Muscle of leg (tissue), 11 donors: Measurements from ENCODE around the gene F8. TPM values are rescaled to one million over a fixed set of nuclear protein-coding genes. Genes with fewer than 3 reads are reported as not detected.
"Not testable (repeated sequence)": the region's sequence is repeated elsewhere in the genome, so short reads cannot be mapped to it uniquely, and the experiment has no call there.

Source experiments
- DNase-seq: peaks from one replicate; pipeline ENCODE4 v3.0.0; 2013
- H3K27ac ChIP-seq: one replicate; pipeline ENCODE4 v1.5.1; 2013; ENCODE audit warnings: mild to moderate bottlenecking, low read length, control low read depth
- H3K27me3 ChIP-seq: one replicate; pipeline ENCODE4 v1.6.1; 2013; ENCODE audit warnings: low read length; ENCODE audit not compliant: control insufficient read depth, insufficient read depth
- H3K36me3 ChIP-seq: one replicate; pipeline ENCODE4 v1.6.1; 2013; ENCODE audit warnings: low read length; ENCODE audit not compliant: control insufficient read depth, insufficient read depth
- H3K4me1 ChIP-seq: one replicate; pipeline ENCODE4 v1.6.1; 2013; ENCODE audit warnings: low read length; ENCODE audit not compliant: control insufficient read depth, insufficient read depth
- H3K4me3 ChIP-seq: one replicate; pipeline ENCODE4 v1.5.1; 2013; ENCODE audit warnings: low read length, control low read depth
- H3K9me3 ChIP-seq: replicated peaks from 2 replicates; pipeline ENCODE4 v1.6.1; 2013; ENCODE audit warnings: low read depth, low read length; ENCODE audit not compliant: control insufficient read depth
- whole genome bisulfite sequencing: methylation state at CpG from one replicate; pipeline ENCODE4 v1.1.5; 2013; ENCODE audit warnings: missing lambda C conversion rate; ENCODE audit not compliant: insufficient coverage; 5-methylcytosine and 5-hydroxymethylcytosine counted together
- polyA plus RNA-seq, 8 donors: library from polyadenylated mRNA; unstranded; fragments of 120-200 nt; gene quantifications; one replicate each; pipeline versions ENCODE4 v1.2.1 to v1.2.3, GENCODE V29; 2013; ENCODE audit warnings: inconsistent platforms in 1 of 8, low replicate concordance in 1 of 8; ENCODE audit not compliant: insufficient read length in 8 of 8, insufficient read depth in 1 of 8
- total RNA-seq: library from RNA; stranded (reverse); fragments of 120-200 nt; gene quantifications from one replicate; pipeline ENCODE4 v1.2.4, GENCODE V29; 2013

F8 gene
- total and polyA plus RNA-seq, 9 donors = 3.6 to 7.0 (median 5.0) TPM

GRCh38 chrX:154821523-154821922 lies 201.0 kb downstream of the F8 start:
- H3K27ac ChIP-seq = no peak overlapping the region
- no peaks in the 10 kb centered on the region for H3K27me3 ChIP-seq
- no peaks in the 10 kb centered on the region for H3K4me1 ChIP-seq
- no peak overlapping the region for H3K4me3 ChIP-seq
- peaks cover 2% of the 10 kb centered on the region for H3K9me3 ChIP-seq
- no peaks in the 10 kb centered on the region for H3K36me3 ChIP-seq
- DNase-seq = no peak

GRCh38 chrX:154819771-154820341 lies 202.7 kb downstream of the F8 start:
- Histone ChIP-seq H3K4me3 (no peak overlapping the region), H3K27ac (no peak overlapping the region), H3K27me3 (no peaks in the 10 kb centered on the region), H3K36me3 (no peaks in the 10 kb centered on the region), H3K9me3 (peaks cover 2% of the 10 kb centered on the region), H3K4me1 (no peaks in the 10 kb centered on the region)
- no peak for DNase-seq
- WGBS = 68% methylated on average over 6 of the region's 7 CpGs

- no peak for DNase-seq
- H3K4me3 ChIP-seq = no peak overlapping the region
Measured at GRCh38 chrX:154818916-154819770, 203.4 kb downstream of the F8 start.

GRCh38 chrX:154817048-154817618 lies 205.4 kb downstream of the F8 start:
- H3K4me3 ChIP-seq, H3K4me1 ChIP-seq, DNase-seq, H3K36me3 ChIP-seq, H3K9me3 ChIP-seq, H3K27me3 ChIP-seq, H3K27ac ChIP-seq: not testable (repeated sequence)
- 69% methylated on average over 5 of the region's 19 CpGs for WGBS

More at GRCh38 chrX:154818916-154819770, 203.4 kb downstream of the F8 start:
- no peak overlapping the region for H3K27ac ChIP-seq
- H3K36me3 ChIP-seq = no peaks in the 10 kb centered on the region
- WGBS = 58% methylated on average over 8 of the region's 11 CpGs
- H3K27me3 ChIP-seq = no peaks in the 10 kb centered on the region
- H3K4me1 ChIP-seq = no peaks in the 10 kb centered on the region
- peaks cover 2% of the 10 kb centered on the region for H3K9me3 ChIP-seq

GRCh38 chrX:154816326-154816898 lies 206.1 kb downstream of the F8 start:
- not testable (repeated sequence) for H3K27ac ChIP-seq, H3K4me3 ChIP-seq, H3K9me3 ChIP-seq, DNase-seq, H3K27me3 ChIP-seq, H3K4me1 ChIP-seq, H3K36me3 ChIP-seq
- WGBS = no CpG with 5 or more reads among the region's 4 CpGs

- H3K27me3 ChIP-seq = no peaks in the 10 kb centered on the region
- WGBS = no CpG with 5 or more reads among the region's 5 CpGs
- H3K9me3 ChIP-seq = peaks cover 2% of the 10 kb centered on the region
- no peaks in the 10 kb centered on the region for H3K4me1 ChIP-seq
- DNase-seq = no peak
- no peak overlapping the region for H3K4me3 ChIP-seq
- H3K36me3 ChIP-seq = no peaks in the 10 kb centered on the region
- H3K27ac ChIP-seq = no peak overlapping the region
Measured at GRCh38 chrX:154815274-154815818, 207.2 kb downstream of the F8 start.

- Histone ChIP-seq H3K4me3 (no peak overlapping the region), H3K27me3 (no peaks in the 10 kb centered on the region), H3K36me3 (no peaks in the 10 kb centered on the region), H3K4me1 (no peaks in the 10 kb centered on the region), H3K27ac (no peak overlapping the region), H3K9me3 (no peaks in the 10 kb centered on the region)
- WGBS = no CpG with 5 or more reads among the region's 1 CpG
- DNase-seq = no peak
Measured at GRCh38 chrX:154813801-154814200, 208.7 kb downstream of the F8 start.

GRCh38 chrX:154812341-154813101 lies 210.0 kb downstream of the F8 start:
- WGBS = no CpG with 5 or more reads among the region's 2 CpGs
- no peak for DNase-seq
- H3K4me3 ChIP-seq = no peak overlapping the region

GRCh38 chrX:154809939-154810665 lies 212.4 kb downstream of the F8 start:
- H3K4me1 ChIP-seq = peaks cover 5% of the 10 kb centered on the region
- no CpG with 5 or more reads among the region's 1 CpG for WGBS
- H3K9me3 ChIP-seq = peaks cover 5% of the 10 kb centered on the region
- no peak overlapping the region for H3K27ac ChIP-seq
- DNase-seq = no peak
- no peaks in the 10 kb centered on the region for H3K27me3 ChIP-seq
- no peaks in the 10 kb centered on the region for H3K36me3 ChIP-seq
- H3K4me3 ChIP-seq = no peak overlapping the region

More at GRCh38 chrX:154812341-154813101, 210.0 kb downstream of the F8 start:
- H3K27ac ChIP-seq = no peak overlapping the region
- no peaks in the 10 kb centered on the region for H3K4me1 ChIP-seq
- no peaks in the 10 kb centered on the region for H3K27me3 ChIP-seq
- no peaks in the 10 kb centered on the region for H3K36me3 ChIP-seq
- H3K9me3 ChIP-seq = no peaks in the 10 kb centered on the region
